ENCODE results near the gene NEU2. TPM values are rescaled to one million over a fixed set of nuclear protein-coding genes. Genes with fewer than 3 reads are reported as not detected.
"Not testable (repeated sequence)": the region's sequence is repeated elsewhere in the genome, so short reads cannot be mapped to it uniquely, and the experiment has no call there.

Gene NEU2
- total and polyA plus RNA-seq, 2 experiments from 2014 or later, result not detected

DNA sequence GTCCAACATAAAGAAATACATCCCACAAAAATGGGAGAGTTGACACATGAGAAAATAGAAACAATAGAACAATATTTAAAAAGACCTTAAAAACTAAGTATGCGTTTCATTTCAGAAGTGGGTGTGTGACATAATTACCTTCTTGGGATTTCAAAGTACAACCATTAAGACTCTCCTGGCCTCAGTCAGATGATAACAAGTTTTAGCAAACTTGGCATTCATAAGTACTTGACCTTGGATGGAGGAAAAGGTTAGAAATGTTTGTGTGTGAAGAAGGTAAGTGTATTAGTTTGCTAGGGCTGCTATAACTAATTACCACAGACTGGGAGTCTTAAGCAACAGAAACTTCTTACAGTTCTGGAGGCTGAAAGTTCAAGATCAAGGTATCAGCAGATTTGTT is 14.5 kb upstream of the NEU2 start:
- 79% methylated on average over 1 of the region's 1 CpG for WGBS (ENCODE audit: low lambda C conversion rate, missing lambda C conversion rate)
- Histone ChIP-seq H3K9me2 (replicated peaks; ENCODE audit: insufficient read depth) (no peaks in the 10 kb centered on the region), H2AFZ (no peak overlapping the region), H3K27ac (peak overlapping the region; percentile 37), H3K27me3 (no peaks in the 10 kb centered on the region), H3K4me3 (no peak overlapping the region), H3K36me3 (replicated peaks; ENCODE audit: insufficient read depth, low read depth) (no peaks in the 10 kb centered on the region), H3K9me3 (ENCODE audit: low read depth) (no peaks in the 10 kb centered on the region), H4K20me1 (ENCODE audit: insufficient read depth, poor library complexity, severe bottlenecking) (no peaks in the 10 kb centered on the region), H3K4me2 (no peak overlapping the region), H3K4me1 (ENCODE audit: insufficient read depth) (no peaks in the 10 kb centered on the region), H3K79me2 (no peaks in the 10 kb centered on the region)
- DNase-seq (ENCODE audit: low spot score), result no peak
- TF ChIP-seq EZH2phosphoT487 (IDR thresholded peaks at IDR 0.05; ENCODE audit: low read depth, severe bottlenecking, unreplicated experiment) (no peak), EZH2 (IDR thresholded peaks at IDR 0.05; ENCODE audit: borderline replicate concordance) (no peak)
- TF ChIP-seq, protein P1, sequence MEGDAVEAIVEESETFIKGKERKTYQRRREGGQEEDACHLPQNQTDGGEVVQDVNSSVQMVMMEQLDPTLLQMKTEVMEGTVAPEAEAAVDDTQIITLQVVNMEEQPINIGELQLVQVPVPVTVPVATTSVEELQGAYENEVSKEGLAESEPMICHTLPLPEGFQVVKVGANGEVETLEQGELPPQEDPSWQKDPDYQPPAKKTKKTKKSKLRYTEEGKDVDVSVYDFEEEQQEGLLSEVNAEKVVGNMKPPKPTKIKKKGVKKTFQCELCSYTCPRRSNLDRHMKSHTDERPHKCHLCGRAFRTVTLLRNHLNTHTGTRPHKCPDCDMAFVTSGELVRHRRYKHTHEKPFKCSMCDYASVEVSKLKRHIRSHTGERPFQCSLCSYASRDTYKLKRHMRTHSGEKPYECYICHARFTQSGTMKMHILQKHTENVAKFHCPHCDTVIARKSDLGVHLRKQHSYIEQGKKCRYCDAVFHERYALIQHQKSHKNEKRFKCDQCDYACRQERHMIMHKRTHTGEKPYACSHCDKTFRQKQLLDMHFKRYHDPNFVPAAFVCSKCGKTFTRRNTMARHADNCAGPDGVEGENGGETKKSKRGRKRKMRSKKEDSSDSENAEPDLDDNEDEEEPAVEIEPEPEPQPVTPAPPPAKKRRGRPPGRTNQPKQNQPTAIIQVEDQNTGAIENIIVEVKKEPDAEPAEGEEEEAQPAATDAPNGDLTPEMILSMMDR (IDR thresholded peaks at IDR 0.05; ENCODE audit: poor library complexity), result no peak

DNA sequence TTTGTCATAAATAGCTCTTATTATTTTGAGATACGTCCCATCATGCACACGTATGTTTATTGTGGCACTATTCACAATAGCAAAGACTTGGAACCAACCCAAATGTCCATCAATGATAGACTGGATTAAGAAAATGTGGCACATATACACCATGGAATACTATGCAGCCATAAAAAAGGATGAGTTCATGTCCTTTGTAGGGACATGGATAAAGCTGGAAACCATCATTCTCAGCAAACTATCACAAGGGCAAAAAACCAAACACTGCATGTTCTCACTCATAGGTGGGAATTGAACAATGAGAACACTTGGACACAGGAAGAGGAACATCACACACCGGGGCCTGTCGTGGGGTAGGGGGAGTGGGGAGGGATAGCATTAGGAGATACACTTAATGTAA is 12.9 kb upstream of the NEU2 start:
- not testable (repeated sequence) for H3K9me3 ChIP-seq (ENCODE audit: low read depth); H3K36me3 ChIP-seq (replicated peaks; ENCODE audit: insufficient read depth, low read depth); H4K20me1 ChIP-seq (ENCODE audit: insufficient read depth, poor library complexity, severe bottlenecking); H3K4me1 ChIP-seq (ENCODE audit: insufficient read depth); H3K79me2 ChIP-seq; H3K4me2 ChIP-seq; H3K27ac ChIP-seq; DNase-seq (ENCODE audit: low spot score); H2AFZ ChIP-seq; H3K27me3 ChIP-seq; H3K9me2 ChIP-seq (replicated peaks; ENCODE audit: insufficient read depth); H3K4me3 ChIP-seq
- 100% methylated on average over 4 of the region's 4 CpGs for WGBS (ENCODE audit: low lambda C conversion rate, missing lambda C conversion rate)

DNA sequence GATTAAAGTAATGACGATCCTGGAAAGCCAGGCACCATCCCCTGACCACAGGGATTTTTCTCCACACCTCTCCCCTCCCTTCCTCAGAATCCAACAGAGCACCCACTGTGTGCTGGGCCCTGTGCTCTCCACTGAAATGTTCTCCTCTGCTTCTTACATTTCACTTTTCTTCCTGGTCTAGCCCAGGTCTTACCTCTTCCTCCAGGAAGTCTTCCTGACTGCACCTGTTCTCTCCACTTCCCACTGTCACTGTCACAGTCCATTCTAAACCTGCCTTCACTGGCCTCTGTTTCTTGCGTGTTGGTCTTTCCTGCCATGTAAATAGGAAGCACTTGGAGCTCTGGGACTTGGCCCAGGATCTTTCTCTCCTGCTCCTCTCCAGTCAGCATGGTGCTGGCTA is 12.0 kb upstream of the NEU2 start:
- no peak for DNase-seq (ENCODE audit: low spot score)
- 80% methylated on average over 2 of the region's 2 CpGs for WGBS (ENCODE audit: low lambda C conversion rate, missing lambda C conversion rate)
- H3K9me3 ChIP-seq (ENCODE audit: low read depth), result no peaks in the 10 kb centered on the region

DNA sequence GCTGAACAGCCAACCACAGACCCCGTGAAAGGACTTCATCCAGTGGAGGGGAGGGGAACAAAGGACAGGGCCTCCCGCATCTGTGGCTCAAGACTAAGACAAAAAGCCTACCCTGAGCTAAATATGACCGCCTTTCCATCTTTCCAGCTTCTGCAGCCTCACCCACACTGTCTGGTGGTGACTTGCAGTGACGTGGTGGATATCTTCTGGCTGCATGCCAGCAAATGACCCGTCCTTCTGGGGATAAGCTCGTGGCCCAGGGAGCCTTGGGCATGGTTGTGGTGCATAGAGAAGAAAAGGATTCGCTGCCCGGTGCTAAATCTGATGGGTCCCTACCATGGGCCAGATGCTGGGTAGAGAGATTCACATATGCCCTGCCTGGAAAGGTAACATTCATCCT is 10.7 kb upstream of the NEU2 start:
- no peaks in the 10 kb centered on the region for H3K9me3 ChIP-seq (ENCODE audit: low read depth)
- H3K79me2 ChIP-seq, result no peaks in the 10 kb centered on the region
- H3K9me2 ChIP-seq (replicated peaks; ENCODE audit: insufficient read depth), result no peaks in the 10 kb centered on the region
- 75% methylated on average over 8 of the region's 8 CpGs for WGBS (ENCODE audit: low lambda C conversion rate, missing lambda C conversion rate)
- H3K36me3 ChIP-seq (replicated peaks; ENCODE audit: insufficient read depth, low read depth), result no peaks in the 10 kb centered on the region
- no peak overlapping the region for H3K4me3 ChIP-seq
- no peaks in the 10 kb centered on the region for H4K20me1 ChIP-seq (ENCODE audit: insufficient read depth, poor library complexity, severe bottlenecking)
- no peak overlapping the region for H3K27ac ChIP-seq
- H3K4me1 ChIP-seq (ENCODE audit: insufficient read depth), result no peaks in the 10 kb centered on the region
- H3K27me3 ChIP-seq, result no peaks in the 10 kb centered on the region
- no peak overlapping the region for H3K4me2 ChIP-seq
- no peak overlapping the region for H2AFZ ChIP-seq
- no peak for TF ChIP-seq EZH2 (IDR thresholded peaks at IDR 0.05; ENCODE audit: borderline replicate concordance)
- no peak for TF ChIP-seq EZH2phosphoT487 (IDR thresholded peaks at IDR 0.05; ENCODE audit: low read depth, severe bottlenecking, unreplicated experiment)
- TF ChIP-seq, protein P1 (IDR thresholded peaks at IDR 0.05; ENCODE audit: poor library complexity), result no peak
- no peak for DNase-seq (ENCODE audit: low spot score)

More for the DNA sequence above, 12.0 kb upstream of the NEU2 start:
- H3K4me2 ChIP-seq, result no peak overlapping the region
- H4K20me1 ChIP-seq (ENCODE audit: insufficient read depth, poor library complexity, severe bottlenecking), result no peaks in the 10 kb centered on the region
- no peaks in the 10 kb centered on the region for H3K27me3 ChIP-seq
- no peak for TF ChIP-seq EZH2 (IDR thresholded peaks at IDR 0.05; ENCODE audit: borderline replicate concordance)
- TF ChIP-seq, protein P1 (IDR thresholded peaks at IDR 0.05; ENCODE audit: poor library complexity), result no peak
- no peak for TF ChIP-seq EZH2phosphoT487 (IDR thresholded peaks at IDR 0.05; ENCODE audit: low read depth, severe bottlenecking, unreplicated experiment)
- H3K9me2 ChIP-seq (replicated peaks; ENCODE audit: insufficient read depth), result no peaks in the 10 kb centered on the region
- H3K79me2 ChIP-seq, result no peaks in the 10 kb centered on the region
- no peak overlapping the region for H3K27ac ChIP-seq
- no peaks in the 10 kb centered on the region for H3K4me1 ChIP-seq (ENCODE audit: insufficient read depth)
- no peaks in the 10 kb centered on the region for H3K36me3 ChIP-seq (replicated peaks; ENCODE audit: insufficient read depth, low read depth)
- no peak overlapping the region for H3K4me3 ChIP-seq
- H2AFZ ChIP-seq, result no peak overlapping the region

Data from hepatocyte (in vitro differentiated cells).